ENCODE data around the gene ITGB1.
"Not testable (repeated sequence)": the region's sequence is repeated elsewhere in the genome, so short reads cannot be mapped to it uniquely, and the experiment has no call there.

DNA sequence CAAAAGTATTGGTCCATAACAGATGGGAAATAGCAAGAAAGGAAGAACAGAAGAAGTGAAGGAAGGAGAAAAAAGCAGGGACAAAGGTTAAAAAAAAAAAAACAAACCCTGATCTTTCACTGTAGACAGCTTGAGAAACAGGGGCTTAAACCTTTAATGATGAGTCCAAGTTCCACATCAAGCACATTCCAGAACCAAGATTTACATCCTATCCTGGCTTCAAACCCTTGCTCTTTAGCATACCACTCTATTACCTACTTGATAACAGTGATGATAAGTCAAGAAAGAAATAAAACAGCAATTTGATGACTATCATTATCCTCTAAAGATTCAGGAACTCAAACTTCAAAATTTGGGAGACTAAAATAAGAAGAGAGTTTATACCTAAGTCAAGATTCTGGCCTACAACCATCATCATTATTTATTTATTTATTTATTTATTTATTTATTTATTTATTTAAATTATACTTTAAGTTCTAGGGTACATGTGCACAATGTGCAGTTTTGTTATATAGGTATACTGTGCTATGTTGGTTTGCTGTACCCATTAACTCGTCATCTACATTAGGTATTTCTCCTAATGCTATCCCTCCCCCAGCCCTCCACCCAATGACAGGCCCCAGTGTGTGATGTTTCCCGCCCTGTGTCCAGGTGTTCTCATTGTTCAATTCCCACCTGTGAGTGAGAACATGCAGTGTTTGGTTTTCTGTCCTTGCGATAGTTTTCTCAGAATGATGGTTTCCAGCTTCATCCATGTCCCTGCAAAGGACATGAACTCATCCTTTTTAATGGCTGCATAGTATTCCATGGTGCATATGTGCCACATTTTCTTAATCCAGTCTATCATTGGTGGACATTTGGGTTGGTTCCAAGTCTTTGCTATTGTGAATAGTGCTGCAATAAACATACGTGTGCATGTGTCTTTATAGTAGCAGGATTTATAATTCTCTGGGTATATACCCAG lies 20.1 kb upstream of the ITGB1 start:
- TF ChIP-seq POLR2A (IDR thresholded peaks at IDR 0.05; ENCODE audit: low read depth, low read length); CEBPB (IDR thresholded peaks at IDR 0.05; ENCODE audit: borderline replicate concordance in 1 of 2, low read depth in 2 of 2, low read length in 2 of 2); NFIC (IDR thresholded peaks at IDR 0.05; ENCODE audit: low read depth, low read length); HDGF (IDR thresholded peaks at IDR 0.05); ETV6 (conservative IDR thresholded peaks at IDR 0.05 in 1 of 2, IDR thresholded peaks at IDR 0.05 in 1 of 2; ENCODE audit: borderline replicate concordance in 1 of 2, low read depth in 1 of 2); CTCF (IDR thresholded peaks at IDR 0.05 in 2 of 3, conservative IDR thresholded peaks at IDR 0.05 in 1 of 3; ENCODE audit: control insufficient read depth in 2 of 3, extremely low read depth in 1 of 3, insufficient read depth in 1 of 3, low read depth in 3 of 3, low read length in 3 of 3); NR2F1 (conservative IDR thresholded peaks at IDR 0.05); BHLHE40 (IDR thresholded peaks at IDR 0.05; ENCODE audit: borderline replicate concordance in 1 of 2, low read depth in 2 of 2, low read length in 1 of 2); MXI1 (IDR thresholded peaks at IDR 0.05; ENCODE audit: low read depth, low read length); CHD2 (IDR thresholded peaks at IDR 0.05; ENCODE audit: borderline replicate concordance, low read depth, low read length); CBX3 (IDR thresholded peaks at IDR 0.05; ENCODE audit: borderline replicate concordance, low read depth); EGR1 (IDR thresholded peaks at IDR 0.05; ENCODE audit: borderline replicate concordance in 1 of 2, low read depth in 2 of 2, low read length in 2 of 2); ZNF592 (IDR thresholded peaks at IDR 0.05): not testable (repeated sequence)
